Central memory CD4-positive, alpha-beta T cell (primary cell): ENCODE results near the gene LRP4.

Experiments used
- DNase-seq: peaks from one replicate; pipeline ENCODE4 v3.0.0; 2022

LRP4 gene

DNA sequence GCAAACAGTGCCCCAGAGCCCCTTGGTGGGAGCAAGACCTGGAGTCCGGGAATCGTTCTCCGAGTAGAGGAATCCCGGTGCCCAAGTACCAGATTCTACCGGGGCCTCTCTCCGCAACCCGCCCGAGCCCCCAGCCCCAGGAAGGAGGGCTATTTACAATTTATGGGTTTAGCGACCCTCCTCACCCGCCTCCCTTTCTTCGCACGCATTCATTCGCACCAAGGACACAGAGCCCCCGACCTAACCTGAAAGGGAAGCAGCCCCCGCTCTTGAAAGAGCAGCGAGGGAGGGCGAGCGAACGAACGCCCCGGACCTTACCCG lies 628 bp downstream of the LRP4 start:
- DNase-seq = no peak

DNA sequence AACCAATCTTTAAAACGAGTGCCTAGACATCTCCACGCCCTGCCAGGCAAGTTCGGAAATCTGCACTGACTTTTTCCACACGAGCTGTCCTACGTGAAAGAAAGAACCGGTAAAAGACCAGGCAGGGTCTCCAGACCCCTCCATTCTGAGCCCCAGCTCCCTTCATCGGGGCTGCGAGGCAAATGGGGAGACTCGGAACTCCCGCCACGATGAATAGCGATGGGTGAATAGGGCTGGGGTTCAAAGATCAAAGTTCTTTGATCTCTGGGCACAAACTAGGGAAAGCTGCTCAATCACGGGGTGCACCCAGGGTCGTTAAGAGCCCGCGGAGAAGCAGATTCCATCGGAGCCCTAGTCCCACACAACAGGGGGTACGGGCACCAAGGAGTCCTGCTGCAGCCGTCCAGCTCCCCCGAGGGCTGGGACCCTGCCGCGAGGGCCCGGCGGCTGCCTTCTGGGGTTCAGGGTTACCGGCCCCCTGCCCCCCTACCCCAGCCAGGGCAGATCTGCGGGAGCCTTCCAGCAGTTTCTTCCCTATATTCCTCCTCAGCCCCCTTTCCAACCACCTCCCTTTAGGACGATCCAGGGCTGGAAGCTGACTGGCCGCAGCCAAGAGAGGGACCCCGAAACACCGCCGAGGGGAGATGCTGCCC lies 1.1 kb downstream of the LRP4 start:
- DNase-seq = no peak

DNA sequence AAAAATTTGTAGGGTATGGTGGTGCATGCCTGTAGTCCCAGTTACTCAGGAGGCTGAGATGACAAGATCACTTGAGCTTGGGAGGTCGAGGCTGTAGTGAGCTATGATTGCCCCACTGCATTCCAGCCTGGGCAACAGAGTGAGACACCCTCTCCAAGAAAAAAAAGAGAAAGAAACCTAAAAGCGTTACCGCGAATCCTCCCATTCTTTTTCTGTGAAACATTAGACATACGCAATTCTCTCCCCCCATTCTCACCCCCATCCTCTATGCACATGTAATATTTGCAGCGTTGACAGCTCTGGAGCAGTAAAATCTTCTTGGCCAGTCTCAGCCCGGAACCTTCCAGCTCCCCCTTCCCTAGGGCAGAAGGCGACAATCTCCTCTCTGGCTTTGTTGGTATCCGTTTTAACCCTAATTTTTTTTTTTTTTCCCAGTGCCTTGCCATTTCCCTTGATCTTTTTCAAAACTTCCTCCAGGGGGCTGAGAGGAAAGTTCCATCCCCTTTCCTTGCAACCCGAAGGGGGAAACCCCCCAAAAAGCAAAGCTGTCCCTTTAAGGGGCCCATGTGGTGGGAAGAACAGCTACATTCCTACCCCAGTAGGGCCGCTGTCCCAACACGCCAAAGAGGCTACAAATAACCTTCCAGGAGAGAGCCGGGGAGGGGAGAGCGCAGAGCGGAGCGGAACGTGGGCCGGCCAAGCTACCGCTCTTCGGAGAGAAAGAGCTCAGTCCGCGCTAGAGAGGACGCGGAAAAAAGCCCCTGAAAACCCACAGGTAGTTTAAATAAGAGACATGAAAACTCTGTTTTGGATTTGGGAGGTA lies 1.9 kb downstream of the LRP4 start:
- DNase-seq = no peak

DNA sequence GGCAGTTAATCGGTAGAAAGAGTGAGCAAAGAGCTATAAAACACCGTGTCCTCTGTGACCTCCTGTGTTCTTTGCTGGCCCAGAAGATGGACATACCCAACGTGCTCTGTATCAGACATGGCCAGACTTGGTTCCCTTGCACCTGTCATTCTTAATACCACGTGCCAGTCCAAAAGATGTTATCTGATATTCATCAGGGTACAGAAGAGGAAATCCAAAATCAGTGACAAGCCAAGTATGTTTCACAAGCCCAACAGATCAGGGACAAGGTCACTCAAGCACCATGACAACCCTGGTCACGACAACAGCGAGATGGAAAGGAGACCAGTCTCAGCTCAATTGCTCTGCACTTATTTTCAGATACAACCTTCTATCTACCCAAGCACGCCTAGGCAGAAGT lies 3.4 kb downstream of the LRP4 start:
- DNase-seq = no peak

DNA sequence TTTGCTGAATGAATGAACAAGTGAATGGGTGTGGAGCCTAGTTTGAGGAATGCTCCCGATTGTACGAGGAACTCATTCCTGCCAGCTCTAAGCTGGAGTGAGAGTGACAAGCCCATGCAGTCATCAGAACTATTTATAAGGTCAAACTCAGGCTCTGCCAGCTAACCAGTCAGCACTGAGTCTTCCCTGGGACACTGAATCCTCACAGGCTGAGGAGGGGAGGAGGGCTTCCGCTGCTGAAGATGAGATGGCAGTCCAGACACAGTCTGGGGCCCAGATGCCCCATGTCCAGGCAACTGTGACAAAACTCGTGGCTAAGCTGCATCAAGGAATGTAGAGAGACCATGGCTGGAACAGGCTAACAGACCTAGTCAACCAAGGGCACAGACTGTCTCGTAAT lies 4.0 kb downstream of the LRP4 start:
- DNase-seq = no peak

DNA sequence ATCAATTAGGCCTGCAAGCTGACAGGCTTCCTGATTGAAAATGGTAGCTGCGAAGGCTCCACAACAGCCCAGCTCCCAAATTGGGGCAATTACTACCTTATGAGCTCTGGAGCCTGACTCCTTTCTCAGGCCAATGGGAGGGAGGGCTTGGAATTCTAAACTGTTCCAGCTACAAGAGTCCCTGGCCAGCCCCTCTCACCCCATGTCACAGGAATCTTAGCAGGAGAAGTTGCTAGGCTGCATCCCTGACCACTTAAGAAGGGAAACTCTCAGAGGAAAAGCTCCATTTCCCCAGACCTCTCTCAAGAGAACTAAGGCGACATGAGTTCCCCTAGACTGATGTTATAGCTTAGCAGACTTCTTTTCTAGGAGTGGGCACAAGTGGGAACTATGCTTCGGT lies 4.9 kb downstream of the LRP4 start:
- DNase-seq = no peak

DNA sequence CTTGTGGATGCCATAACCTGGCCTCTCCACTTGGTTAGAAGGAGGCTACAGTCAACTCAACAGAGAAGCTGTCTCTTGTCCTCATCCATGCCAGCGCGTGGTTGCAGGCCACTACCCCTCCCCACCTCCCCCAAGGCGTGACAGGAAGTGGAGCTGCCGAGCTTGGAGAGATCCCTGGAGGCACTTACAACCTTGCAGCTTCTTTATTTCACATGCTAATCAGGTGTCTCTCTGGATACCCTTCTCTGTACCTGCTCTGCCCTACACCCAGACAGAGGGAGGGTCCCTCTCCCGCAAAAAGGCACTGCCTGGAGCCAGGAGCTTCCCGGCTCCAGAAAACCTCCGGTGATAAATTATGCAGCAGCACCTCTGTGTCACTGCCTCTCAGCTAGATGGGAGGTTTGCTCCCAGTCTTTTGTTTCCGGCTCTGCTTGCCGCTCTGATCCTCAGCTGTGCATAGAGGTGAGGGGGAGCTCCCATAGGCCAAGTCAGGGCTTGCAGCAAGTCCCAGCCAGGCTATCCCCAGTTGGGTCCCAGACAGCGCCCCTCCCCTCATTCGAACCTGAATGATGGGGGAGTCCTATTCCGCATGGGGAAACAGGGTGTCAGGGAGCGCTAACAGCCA lies 5.7 kb downstream of the LRP4 start:
- no peak for DNase-seq

DNA sequence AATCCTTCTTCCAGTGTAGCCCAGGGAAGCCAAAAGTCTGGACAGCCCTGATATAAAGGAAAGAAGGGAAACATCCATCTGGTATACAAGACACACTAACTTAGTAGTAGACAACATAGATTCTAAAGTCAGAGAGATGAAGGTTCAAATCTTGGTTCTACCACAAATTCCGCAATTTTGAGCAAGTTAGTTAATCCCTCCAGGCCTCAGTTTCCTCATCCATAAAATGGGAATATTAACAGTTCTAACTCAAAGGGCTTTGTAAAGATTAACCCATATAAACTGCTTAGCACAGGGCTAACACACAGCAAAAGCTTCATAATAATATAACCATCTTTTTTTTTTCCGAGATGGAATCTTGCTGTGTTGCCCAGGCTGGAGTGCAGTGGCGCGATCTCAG lies 10.7 kb downstream of the LRP4 start:
- DNase-seq = no peak

DNA sequence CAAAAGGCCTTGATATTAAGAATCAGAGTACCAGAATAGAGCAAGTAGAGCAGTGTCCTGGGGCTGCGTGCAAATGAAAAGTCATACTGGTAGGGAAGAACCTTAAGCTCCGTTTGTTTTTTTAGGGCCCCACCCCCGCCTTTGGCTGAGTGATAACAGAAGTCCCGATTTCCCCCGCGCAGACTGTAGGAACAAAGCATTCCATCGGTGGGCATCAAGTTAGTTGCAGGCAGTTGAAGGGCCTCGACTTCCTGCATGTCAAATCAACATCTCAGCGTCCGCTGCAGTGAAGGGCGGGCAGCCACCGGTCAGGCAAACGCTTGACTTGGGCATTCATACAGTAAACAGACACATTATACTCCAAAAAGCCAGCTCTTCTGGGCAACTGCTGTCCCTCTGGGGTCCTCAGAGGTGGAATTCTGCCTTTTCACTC lies 11.7 kb downstream of the LRP4 start:
- no peak for DNase-seq

DNA sequence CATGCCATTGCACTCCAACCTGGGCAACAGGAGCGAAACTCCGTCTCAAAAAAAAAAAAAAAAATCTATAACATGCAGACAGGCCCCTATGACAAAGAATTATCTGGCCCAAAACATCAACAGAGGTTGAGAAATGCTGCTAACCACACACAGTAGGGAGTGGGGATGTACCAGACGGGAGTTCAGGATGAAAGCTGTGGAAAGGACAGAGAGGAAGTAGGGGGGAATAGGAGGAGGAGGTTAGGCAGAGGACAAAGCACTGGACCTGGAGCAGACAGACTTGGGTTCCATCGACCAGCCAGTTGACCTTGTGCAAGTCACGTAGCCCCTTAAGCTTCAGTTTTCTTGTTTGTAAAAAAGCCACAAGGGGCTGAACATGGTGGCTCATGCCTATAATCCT lies 12.5 kb downstream of the LRP4 start:
- no peak for DNase-seq

DNA sequence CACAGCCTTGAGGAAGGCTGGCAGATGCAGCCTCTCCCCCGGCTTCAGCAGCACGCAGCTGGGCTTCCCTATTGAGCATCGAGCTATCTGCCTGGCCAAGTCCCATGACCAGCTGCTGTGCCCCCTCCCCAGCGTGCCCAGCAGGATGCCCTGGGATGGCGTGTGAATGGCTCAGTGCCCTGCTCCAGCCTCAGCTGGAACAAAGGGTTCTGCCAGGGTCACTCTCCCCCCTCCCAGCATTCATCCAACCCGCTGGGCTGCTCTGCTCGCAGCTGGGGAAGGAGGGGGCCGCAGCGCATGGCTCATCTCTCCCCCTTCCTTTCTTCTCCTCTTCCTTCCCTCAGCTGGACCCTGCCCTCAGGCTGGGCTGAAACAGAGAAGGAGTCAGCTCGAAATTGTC lies 14.5 kb downstream of the LRP4 start:
- DNase-seq = no peak

DNA sequence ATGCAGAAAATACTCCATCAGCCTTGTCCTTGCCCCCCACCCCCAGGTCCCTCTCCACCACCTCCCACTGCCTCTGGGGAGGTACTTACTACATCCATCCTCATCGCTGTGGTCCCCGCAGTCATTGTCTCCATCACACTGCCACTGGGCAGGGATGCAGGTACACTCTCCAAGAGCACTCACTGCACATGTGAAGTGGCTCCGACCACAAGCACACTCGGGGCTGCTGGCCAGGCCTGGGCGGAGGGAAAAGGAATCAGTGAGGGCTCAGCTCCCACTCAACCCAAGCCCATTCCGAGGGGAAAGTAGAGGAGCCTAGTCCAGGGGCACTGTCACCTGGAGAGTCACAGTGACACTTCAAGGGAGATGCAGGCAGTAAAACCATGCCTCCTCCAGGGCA lies 15.7 kb downstream of the LRP4 start:
- no peak for DNase-seq

DNA sequence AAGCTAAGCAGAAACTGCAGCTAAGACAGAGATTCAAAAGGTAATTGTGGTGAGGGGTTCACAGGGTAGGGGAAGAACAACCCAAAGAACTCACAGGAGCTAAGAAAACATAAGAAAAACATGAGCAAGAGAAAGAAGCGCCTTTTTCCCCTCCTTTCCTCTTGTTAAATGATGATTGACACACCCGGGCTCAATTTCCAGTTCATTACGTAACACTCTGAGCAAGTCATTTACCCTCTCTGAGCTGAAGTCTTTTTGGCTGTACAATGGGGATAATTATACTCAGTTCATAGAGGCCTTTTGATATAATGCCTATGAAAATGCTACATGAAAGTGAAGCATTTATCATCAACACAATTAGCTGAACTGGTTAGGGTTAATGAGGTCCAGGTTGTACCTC lies 17.2 kb downstream of the LRP4 start:
- DNase-seq = no peak

DNA sequence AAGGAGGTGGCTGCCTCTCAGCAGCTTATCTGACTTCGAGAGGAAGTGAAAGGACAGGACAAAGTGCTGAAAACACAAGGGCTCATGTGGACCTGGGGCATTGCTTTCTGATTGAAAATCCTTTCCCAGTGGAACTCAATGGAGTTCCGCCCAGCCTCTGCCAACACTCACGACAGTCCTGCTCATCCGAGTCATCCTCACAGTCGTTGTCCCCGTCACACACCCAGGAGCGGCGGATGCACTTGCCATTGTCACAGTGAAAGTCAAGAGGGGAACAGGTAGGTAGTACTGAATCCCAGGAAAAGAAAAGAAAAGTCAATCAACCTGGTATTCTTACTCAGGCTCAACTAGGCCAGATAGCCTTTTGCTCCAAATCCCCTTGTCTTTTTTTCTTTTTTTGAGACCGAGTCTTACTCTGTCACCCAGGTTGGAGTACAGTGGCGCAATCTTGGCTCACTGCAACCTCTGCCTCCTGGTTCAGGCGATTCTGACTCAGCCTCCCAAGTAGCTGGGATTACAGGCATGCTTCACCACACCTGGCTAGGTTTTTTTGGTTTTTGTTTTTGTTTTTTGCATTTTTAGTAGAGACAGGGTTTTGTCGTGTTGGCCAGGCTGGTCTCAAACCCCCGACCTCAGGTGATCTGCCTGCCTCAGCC lies 18.1 kb downstream of the LRP4 start:
- no peak for DNase-seq

DNA sequence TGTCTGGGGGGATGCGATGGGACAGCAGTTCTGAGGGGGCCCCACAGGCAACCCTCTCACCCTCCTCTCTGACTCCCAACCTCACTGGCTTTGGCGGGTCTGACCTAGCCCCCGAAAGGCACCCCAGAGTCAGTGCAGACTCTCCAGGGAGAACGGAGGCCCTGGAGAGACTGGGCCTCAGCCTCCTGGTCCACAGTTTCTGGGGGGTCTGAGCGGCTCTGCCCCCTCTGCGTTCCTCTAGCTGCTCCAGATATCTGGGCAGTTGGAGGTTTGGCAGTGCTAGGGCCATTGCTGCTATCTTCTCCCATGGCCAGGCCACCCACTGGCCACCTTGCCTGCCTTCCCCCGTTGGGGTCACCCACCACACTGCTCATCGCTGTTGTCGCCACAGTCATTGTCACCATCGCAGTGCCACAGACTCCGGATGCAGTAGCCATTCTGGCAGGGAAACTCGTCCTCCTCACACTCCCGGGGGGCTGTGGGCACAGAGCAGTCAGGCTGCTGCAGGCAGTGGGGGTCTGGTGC lies 18.8 kb downstream of the LRP4 start:
- DNase-seq = no peak

DNA sequence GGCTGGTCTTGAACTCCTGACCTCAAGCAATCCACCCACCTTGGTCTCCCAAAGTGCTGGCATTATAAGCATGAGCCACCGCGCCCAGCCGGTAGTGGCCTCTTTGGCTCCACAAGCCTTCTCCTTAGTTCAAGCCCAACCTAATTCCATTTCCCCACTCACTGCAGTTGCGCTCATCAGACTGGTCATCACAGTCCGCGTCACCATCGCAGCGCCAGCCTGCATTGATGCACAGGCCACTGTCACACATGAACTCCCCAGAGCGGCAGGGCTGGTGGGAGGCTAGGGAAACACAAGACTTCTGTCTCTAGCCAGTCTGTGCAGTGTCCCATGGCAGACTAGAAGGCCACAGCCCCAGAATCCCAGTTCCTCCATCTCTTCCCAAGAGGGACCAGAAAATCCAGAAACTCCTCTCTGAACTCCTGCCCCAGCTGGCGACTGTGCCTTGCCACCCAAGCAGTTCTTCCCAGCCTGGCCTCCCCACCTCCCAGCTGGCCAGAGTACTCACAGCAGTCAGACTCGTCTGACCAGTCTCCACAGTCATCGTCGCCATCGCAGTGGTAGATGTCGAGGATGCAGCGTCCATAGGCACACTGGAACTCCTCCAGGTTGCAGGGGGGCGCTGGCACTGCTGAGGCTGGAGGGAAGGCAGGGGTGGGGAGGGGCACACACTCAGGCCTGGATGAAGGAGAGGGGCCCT lies 19.8 kb downstream of the LRP4 start:
- no peak for DNase-seq

DNA sequence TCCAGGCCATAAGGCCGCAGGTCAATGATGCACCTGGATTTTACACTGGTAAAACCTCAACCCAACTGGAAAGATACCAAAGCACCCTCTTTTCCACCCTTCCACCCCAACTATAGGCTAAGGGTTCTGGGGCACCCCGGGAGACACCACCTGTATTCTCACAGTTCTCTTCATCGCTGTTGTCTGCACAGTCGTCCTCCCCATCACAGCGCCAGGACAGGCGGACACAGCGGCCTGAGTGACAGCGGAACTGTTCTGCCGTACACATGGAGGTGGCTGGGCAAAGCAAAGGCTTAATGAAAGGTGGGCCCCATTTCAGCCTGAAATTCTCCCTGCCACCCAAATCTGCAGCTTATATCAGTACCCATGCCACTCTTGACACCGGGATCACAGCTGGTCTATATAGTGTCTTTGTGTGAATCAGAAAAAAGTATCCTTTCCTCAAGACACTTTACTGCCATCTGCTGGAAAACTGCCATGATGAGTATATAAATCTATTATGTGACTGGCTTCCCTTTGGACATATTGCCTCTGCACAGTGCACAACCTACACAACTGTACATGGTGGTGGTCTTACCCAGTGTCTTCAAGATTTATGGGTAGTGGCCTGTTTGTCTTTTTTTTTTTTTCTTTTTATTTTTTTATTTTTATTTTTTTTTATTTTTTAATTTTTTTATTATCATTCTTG lies 21.5 kb downstream of the LRP4 start:
- DNase-seq = no peak

DNA sequence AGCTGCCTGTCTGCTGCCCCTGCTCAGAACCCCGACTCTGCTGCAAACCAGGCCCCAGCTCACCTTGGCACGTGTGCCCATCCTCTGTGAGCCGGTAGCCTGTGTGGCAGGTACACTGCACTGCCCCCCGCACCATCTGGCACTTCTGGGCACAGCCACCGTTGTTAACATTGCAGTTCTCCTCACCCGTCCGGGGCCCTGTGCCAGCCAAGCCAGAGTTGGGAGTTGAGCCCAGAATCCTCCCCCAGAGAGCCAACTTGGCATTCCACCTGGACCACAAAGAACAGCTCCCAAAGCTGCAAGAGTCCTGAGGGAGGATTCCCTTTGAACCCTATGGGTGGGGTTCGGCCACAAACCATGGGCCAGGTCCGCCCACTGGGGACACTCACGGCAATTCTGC lies 22.5 kb downstream of the LRP4 start:
- no peak for DNase-seq

DNA sequence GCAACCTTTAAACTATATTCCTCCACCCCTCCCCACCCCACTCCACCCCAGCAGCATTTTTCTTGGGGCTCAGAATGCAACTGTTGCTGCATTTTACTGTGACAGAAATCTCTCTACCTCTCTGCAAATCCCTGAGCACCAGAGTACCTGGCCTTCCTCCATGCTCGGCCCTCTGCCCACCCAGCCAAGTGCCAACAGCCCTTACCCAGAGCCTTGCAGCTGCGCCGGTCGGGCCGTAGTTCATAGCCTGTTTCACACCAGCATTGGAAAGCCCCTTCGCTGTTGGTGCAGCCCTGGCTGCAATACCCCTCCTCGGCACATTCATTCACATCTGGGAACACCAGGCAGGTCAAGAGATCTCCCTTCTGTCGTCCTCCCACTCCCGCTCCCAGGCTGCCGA lies 23.4 kb downstream of the LRP4 start:
- DNase-seq = no peak

DNA sequence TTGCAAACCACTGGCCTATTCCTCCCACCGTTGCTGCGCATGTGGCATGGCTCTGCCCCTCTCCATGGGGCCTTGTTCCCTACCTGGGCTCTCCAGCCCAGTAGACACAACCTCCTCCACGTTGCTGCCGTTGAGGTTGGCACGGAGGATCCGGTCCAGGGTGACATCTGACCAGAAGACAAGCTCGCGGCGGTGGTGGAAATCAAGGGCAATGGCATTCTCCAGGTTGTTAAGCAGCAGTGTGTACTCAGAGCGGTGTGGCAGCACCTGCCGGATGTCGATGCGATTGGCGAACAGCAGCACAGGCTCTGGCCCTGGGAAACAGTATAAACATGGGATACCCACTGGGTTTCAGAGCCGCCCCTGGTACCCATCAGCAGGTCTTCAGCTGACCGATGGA lies 23.8 kb downstream of the LRP4 start:
- DNase-seq = no peak

DNA sequence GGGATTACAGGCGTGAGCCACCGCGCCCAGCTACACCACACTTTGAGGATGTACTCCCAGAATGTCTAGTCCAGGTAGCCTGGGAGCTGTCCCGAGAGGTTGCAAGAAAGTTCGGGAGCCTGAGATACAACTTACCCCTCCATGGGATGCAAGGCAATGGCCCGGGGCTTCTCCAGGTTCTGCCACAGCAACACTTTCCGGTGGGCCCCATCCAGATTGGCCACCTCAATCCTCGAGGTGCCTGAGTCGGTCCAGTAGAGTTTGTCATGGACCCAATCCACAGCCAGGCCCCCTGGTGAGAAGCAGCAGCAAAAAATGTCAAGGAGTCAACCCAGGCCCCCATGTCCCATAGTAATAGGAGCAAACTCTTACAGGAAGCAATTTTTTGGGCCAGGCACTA lies 25.5 kb downstream of the LRP4 start:
- no peak for DNase-seq

DNA sequence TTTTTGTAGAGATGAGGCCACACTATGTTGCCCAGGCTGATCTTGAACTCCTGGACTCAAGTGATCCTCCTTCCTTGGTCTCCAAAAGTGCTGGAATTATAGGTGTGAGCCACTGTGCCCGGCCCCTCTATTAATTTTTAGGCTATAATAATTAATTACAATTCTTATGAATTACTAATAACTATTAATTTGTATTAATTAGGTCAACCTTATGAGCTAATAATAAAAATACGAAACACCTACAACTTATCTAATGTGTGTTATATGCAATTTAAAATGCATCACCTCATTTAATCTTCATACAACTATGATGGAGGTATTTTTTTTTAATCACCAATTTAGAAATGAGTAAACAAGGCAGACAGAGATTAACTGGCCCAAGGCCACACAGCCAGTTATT lies 26.2 kb downstream of the LRP4 start:
- DNase-seq = no peak
